Nephron progenitor cell (in vitro differentiated cells): ENCODE results near the gene WDR88.
"Not testable (repeated sequence)": the region's sequence is repeated elsewhere in the genome, so short reads cannot be mapped to it uniquely, and the experiment has no call there.

Experiments
- DNase-seq: peaks from one replicate; pipeline ENCODE4 v3.0.0; 2021
- H3K27ac Mint-ChIP-seq: 2 replicates; pipeline ENCODE4 v1.8.0; 2021; ENCODE audit warnings: mild to moderate bottlenecking, moderate library complexity, mixed read lengths
- H3K27me3 Mint-ChIP-seq: 2 replicates; pipeline ENCODE4 v1.8.0; 2021; ENCODE audit warnings: mild to moderate bottlenecking, low read depth, mixed read lengths; ENCODE audit not compliant: poor library complexity
- H3K36me3 Mint-ChIP-seq: 2 replicates; pipeline ENCODE4 v1.8.0; 2021; ENCODE audit warnings: low read depth, mixed read lengths
- H3K4me1 Mint-ChIP-seq: 2 replicates; pipeline ENCODE4 v1.8.0; 2021; ENCODE audit warnings: mixed read lengths
- H3K4me3 Mint-ChIP-seq: 2 replicates; pipeline ENCODE4 v1.8.0; 2021; ENCODE audit warnings: mild to moderate bottlenecking, moderate library complexity, mixed read lengths
- H3K9me3 Mint-ChIP-seq: 2 replicates; pipeline ENCODE4 v1.8.0; 2021; ENCODE audit warnings: mild to moderate bottlenecking, moderate library complexity, mixed read lengths
- CTCF ChIP-seq: fragments of 200-600 bp; sonication (generic); IDR thresholded peaks from 2 replicates; pipeline ENCODE4 v1.5.0; 2021; ENCODE audit warnings: antibody characterized with exemption

The WDR88 gene

GRCh38 chr19:33206261-33207039 lies 74.5 kb downstream of the WDR88 start:
- no peak overlapping the region for H3K27ac Mint-ChIP-seq
- DNase-seq, result no peak
- H3K4me1 Mint-ChIP-seq, result no peaks in the 10 kb centered on the region
- peaks cover 8% of the 10 kb centered on the region for H3K36me3 Mint-ChIP-seq
- H3K27me3 Mint-ChIP-seq, result peaks cover under 1% of the 10 kb centered on the region
- TF ChIP-seq CTCF, result no peak
- H3K9me3 Mint-ChIP-seq, result no peaks in the 10 kb centered on the region
- no peak overlapping the region for H3K4me3 Mint-ChIP-seq

GRCh38 chr19:33207040-33207620 lies 75.2 kb downstream of the WDR88 start:
- no peak for TF ChIP-seq CTCF
- Mint-ChIP-seq H3K36me3 (peaks cover 8% of the 10 kb centered on the region), H3K9me3 (no peaks in the 10 kb centered on the region), H3K4me3 (no peak overlapping the region), H3K27me3 (no peaks in the 10 kb centered on the region), H3K27ac (no peak overlapping the region), H3K4me1 (no peaks in the 10 kb centered on the region)
- DNase-seq, result no peak

- Mint-ChIP-seq H3K27ac (no peak overlapping the region), H3K36me3 (peaks cover 5% of the 10 kb centered on the region), H3K4me1 (no peaks in the 10 kb centered on the region), H3K27me3 (no peaks in the 10 kb centered on the region), H3K9me3 (no peaks in the 10 kb centered on the region), H3K4me3 (no peak overlapping the region)
- TF ChIP-seq CTCF, result no peak
- no peak for DNase-seq
These were observed 76.0 kb downstream of the WDR88 start for GRCh38 chr19:33207903-33208302.

GRCh38 chr19:33208371-33208895 lies 76.5 kb downstream of the WDR88 start:
- Mint-ChIP-seq H3K9me3 (no peaks in the 10 kb centered on the region), H3K4me3 (no peak overlapping the region), H3K27ac (no peak overlapping the region), H3K36me3 (peaks cover under 1% of the 10 kb centered on the region), H3K4me1 (no peaks in the 10 kb centered on the region), H3K27me3 (no peaks in the 10 kb centered on the region)
- no peak for DNase-seq
- TF ChIP-seq CTCF, result no peak

- Mint-ChIP-seq H3K9me3 (no peaks in the 10 kb centered on the region), H3K36me3 (no peaks in the 10 kb centered on the region), H3K4me1 (no peaks in the 10 kb centered on the region), H3K27me3 (no peaks in the 10 kb centered on the region), H3K27ac (no peak overlapping the region), H3K4me3 (no peak overlapping the region)
- TF ChIP-seq CTCF, result no peak
- no peak for DNase-seq
These were observed 77.3 kb downstream of the WDR88 start for GRCh38 chr19:33208904-33209849.

GRCh38 chr19:33209850-33210230 lies 77.9 kb downstream of the WDR88 start:
- not testable (repeated sequence) for H3K36me3 Mint-ChIP-seq, H3K4me3 Mint-ChIP-seq, DNase-seq, H3K27me3 Mint-ChIP-seq, H3K4me1 Mint-ChIP-seq, H3K27ac Mint-ChIP-seq, H3K9me3 Mint-ChIP-seq
